Testis (tissue), 3 donors: ENCODE measurements around the gene MIER1. TPM values are rescaled to one million over a fixed set of nuclear protein-coding genes. Genes with fewer than 3 reads are reported as not detected.

Experiments
- DNase-seq: peaks from one replicate; pipeline ENCODE4 v3.0.0-alpha.2; 2019
- H3K27ac ChIP-seq, 2 donors: fragments of 200-600 bp; sonication (generic); one replicate each; pipeline ENCODE4 v1.5.1; 2019
- H3K27me3 ChIP-seq: fragments of 200-600 bp; sonication (generic); one replicate; pipeline ENCODE4 v1.5.1; 2019
- H3K36me3 ChIP-seq: fragments of 200-600 bp; sonication (generic); one replicate; pipeline ENCODE4 v1.5.1; 2017; ENCODE audit warnings: low read depth; ENCODE audit errors: missing control alignments
- H3K4me1 ChIP-seq: fragments of 200-600 bp; sonication (generic); one replicate; pipeline ENCODE4 v1.5.1; 2019
- H3K4me3 ChIP-seq, 2 donors: fragments of 200-600 bp; sonication (generic); one replicate each; pipeline ENCODE4 v1.5.1; 2017 to 2019
- H3K9me3 ChIP-seq: fragments of 200-600 bp; sonication (generic); one replicate; pipeline ENCODE4 v1.5.1; 2017
- CTCF ChIP-seq, 3 experiments: fragments of 450-650 bp in 2 of 3; fragments of 200-600 bp in 1 of 3; sonication (generic) in 1 of 3; IDR thresholded peaks; one replicate each; pipeline ENCODE4 v1.5.1; 2016 to 2019; ENCODE audit warnings: antibody characterized with exemption in 3 of 3, mild to moderate bottlenecking in 2 of 3, moderate library complexity in 1 of 3
- POLR2A ChIP-seq: fragments of 450-650 bp; IDR thresholded peaks from one replicate; pipeline ENCODE4 v1.6.1; 2017; ENCODE audit warnings: antibody characterized with exemption, mild to moderate bottlenecking, moderate library complexity
- WGBS, 2 donors: methylation state at CpG; one replicate each; pipeline ENCODE4 v1.1.5; 2018; 5-methylcytosine and 5-hydroxymethylcytosine counted together
- intact Hi-C: fragments of 100-400 bp; cut with DNase I; formaldehyde crosslinking; loops from one replicate; pipeline ENCODE4 v1.15.1; 2023; ENCODE audit warnings: low total_unique reads
- polyA plus RNA-seq: library from polyadenylated mRNA; stranded (reverse); fragments of 350-450 nt; fragmentation: Illumina TruSeq; extraction: RNeasy Lipid Tissue Mini Kit (QIAGEN cat#74804); gene quantifications from one replicate; pipeline ENCODE4 v1.2.3, GENCODE V29; 2014; ENCODE audit warnings: low read depth, low replicate concordance; ENCODE audit not compliant: insufficient read depth
- total RNA-seq, 2 donors: library from RNA; depleted of rRNA; stranded (reverse); fragments of >200 nt; gene quantifications; one replicate each; pipeline ENCODE4 v1.2.3, GENCODE V29; 2016

The MIER1 gene
- total and polyA plus RNA-seq, 3 donors from 2014 or later: 28.8 to 60.8 (median 53.8) TPM

- Histone ChIP-seq H3K4me3 (no peak overlapping the region), H3K9me3 (no peaks in the 10 kb centered on the region), H3K4me1 (no peaks in the 10 kb centered on the region), H3K36me3 (no peaks in the 10 kb centered on the region), H3K27me3 (no peaks in the 10 kb centered on the region), H3K27ac (no peak overlapping the region)
- WGBS, 2 donors: 81 to 85% methylated on average over 1 of the region's 1 CpG
- intact Hi-C loops: loop anchor here (10.0 kb wide), 1 partner anchor 141 kb away; no protein-coding TSS in a partner anchor
- no peak for DNase-seq
- TF ChIP-seq CTCF (IDR thresholded peaks at IDR 0.05) (no peak), POLR2A (no peak)
Observed at GRCh38 chr1:67004176-67004575, 79.4 kb downstream of the MIER1 start.

DNA sequence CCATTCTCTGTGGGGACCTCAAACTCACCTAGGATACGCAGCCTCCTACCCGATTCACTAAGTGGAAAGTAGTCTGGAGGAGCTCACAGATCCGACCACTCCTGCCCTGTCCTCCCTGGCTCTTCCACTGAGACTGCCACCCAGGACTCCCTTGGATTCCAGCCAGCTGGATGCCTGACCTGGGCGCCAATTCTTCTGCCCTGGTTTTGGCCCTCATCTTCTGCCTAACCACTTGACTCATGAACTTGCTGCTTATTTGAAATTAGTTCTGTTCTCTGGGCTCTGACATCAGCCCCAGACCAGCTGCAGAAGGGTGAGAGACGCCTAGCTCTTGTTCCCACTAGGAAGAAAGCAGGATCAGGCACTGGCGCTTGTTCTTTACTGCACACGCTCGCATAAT lies 80.3 kb downstream of the MIER1 start:
- 87 to 92% methylated on average over 8 of the region's 8 CpGs for WGBS, 2 donors
- no peaks in the 10 kb centered on the region for H3K27me3 ChIP-seq
- no peaks in the 10 kb centered on the region for H3K9me3 ChIP-seq
- TF ChIP-seq CTCF (IDR thresholded peaks at IDR 0.05) (no peak), POLR2A (no peak)
- no peak for DNase-seq
- H3K4me1 ChIP-seq: no peaks in the 10 kb centered on the region
- H3K36me3 ChIP-seq: no peaks in the 10 kb centered on the region
- H3K27ac ChIP-seq: no peak overlapping the region
- H3K4me3 ChIP-seq: no peak overlapping the region
- intact Hi-C loops: loop anchor here (10.0 kb wide), 1 partner anchor 140 kb away; no protein-coding TSS in a partner anchor

- TF ChIP-seq CTCF (IDR thresholded peaks at IDR 0.05): no peak
- TF ChIP-seq POLR2A: no peak
- intact Hi-C loops: loop anchor here (10.0 kb wide), 1 partner anchor 135 kb away; no protein-coding TSS in a partner anchor
- Histone ChIP-seq H3K4me3 (no peak overlapping the region), H3K9me3 (no peaks in the 10 kb centered on the region), H3K27ac (no peak overlapping the region), H3K4me1 (no peaks in the 10 kb centered on the region), H3K36me3 (no peaks in the 10 kb centered on the region), H3K27me3 (no peaks in the 10 kb centered on the region)
- 82 to 90% methylated on average over 3 of the region's 3 CpGs for WGBS, 2 donors
- DNase-seq: no peak
Observed at GRCh38 chr1:67009792-67010191, 85.0 kb downstream of the MIER1 start.

- Histone ChIP-seq H3K4me1 (no peaks in the 10 kb centered on the region), H3K27me3 (no peaks in the 10 kb centered on the region), H3K27ac (no peak overlapping the region), H3K36me3 (no peaks in the 10 kb centered on the region), H3K9me3 (no peaks in the 10 kb centered on the region), H3K4me3 (no peak overlapping the region)
- intact Hi-C loops: no loop called here
- no peak for DNase-seq
- WGBS, 2 donors: 70 to 80% methylated on average over 2 of the region's 2 CpGs
- no peak for TF ChIP-seq POLR2A
Observed at GRCh38 chr1:67013573-67013972, 88.8 kb downstream of the MIER1 start.

DNA sequence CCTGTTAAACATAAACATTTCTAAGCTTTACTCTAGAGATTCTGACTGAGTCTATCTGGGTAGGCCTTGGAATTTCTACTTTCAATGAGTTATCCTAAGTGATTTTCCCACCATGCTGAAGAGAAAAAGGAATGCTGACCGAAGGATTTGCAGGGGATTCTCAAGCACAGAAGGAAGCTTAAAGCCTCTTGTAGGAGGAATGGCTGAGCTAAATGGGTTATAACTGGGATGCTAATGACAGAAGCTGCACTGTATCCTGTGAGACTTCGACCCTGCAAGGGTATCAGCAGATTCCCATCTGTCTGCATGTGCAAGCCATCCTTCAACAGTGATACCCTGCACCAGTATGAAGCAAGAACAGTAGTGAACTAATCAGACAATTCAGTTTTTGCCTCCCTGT lies 93.8 kb downstream of the MIER1 start:
- intact Hi-C loops: no loop called here
- no peak for DNase-seq
- Histone ChIP-seq H3K9me3 (no peaks in the 10 kb centered on the region), H3K4me3 (no peak overlapping the region), H3K27me3 (no peaks in the 10 kb centered on the region), H3K36me3 (no peaks in the 10 kb centered on the region), H3K4me1 (no peaks in the 10 kb centered on the region), H3K27ac (no peak overlapping the region)
- TF ChIP-seq CTCF (IDR thresholded peaks at IDR 0.05) (no peak), POLR2A (no peak)
- 87 to 90% methylated on average over 2 of the region's 2 CpGs for WGBS, 2 donors
